ENCODE data around the gene PEMT. TPM values are rescaled to one million over a fixed set of nuclear protein-coding genes. Genes with fewer than 3 reads are reported as not detected.

Gene PEMT
- total RNA-seq, 4 donors from 2014 or later, result 52.5 to 76.1 (median 62.6) TPM

DNA sequence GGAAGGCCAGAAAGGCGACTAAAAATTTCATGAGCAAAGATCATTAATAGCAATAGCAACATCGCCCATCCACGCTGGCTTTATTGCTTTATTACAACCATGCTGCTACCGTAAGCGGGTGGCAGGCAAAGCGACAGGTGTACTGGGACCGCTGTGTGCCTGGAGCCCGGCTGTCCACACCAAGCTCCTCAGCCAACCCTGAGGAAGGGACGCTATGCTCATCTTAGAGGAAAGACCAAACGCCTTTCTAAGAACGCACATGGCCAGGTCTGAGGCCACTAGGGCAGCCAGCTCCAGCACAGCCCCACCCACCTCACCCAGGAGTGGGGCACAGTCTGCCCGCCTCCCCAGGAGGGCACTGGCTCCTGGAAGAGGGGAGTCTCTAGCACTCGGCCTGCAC lies 28.0 kb downstream of the PEMT start:
- no peak overlapping the region for H3K4me3 ChIP-seq (replicated peaks in 1 of 3)
- WGBS, 2 donors, result 91 to 93% methylated on average over 9 to 13 of the region's 13 CpGs
- H3K9me3 ChIP-seq, result no peaks in the 10 kb centered on the region
- no peaks in the 10 kb centered on the region for H3K36me3 ChIP-seq
- peaks cover 43 to 75% of the 10 kb centered on the region in 2 donors for H3K4me1 ChIP-seq
- no peak for TF ChIP-seq POLR2A (IDR thresholded peaks at IDR 0.05)
- TF ChIP-seq, protein P1, sequence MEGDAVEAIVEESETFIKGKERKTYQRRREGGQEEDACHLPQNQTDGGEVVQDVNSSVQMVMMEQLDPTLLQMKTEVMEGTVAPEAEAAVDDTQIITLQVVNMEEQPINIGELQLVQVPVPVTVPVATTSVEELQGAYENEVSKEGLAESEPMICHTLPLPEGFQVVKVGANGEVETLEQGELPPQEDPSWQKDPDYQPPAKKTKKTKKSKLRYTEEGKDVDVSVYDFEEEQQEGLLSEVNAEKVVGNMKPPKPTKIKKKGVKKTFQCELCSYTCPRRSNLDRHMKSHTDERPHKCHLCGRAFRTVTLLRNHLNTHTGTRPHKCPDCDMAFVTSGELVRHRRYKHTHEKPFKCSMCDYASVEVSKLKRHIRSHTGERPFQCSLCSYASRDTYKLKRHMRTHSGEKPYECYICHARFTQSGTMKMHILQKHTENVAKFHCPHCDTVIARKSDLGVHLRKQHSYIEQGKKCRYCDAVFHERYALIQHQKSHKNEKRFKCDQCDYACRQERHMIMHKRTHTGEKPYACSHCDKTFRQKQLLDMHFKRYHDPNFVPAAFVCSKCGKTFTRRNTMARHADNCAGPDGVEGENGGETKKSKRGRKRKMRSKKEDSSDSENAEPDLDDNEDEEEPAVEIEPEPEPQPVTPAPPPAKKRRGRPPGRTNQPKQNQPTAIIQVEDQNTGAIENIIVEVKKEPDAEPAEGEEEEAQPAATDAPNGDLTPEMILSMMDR (IDR thresholded peaks at IDR 0.05), result no peak
- H3K27ac ChIP-seq, result peak overlapping the region in 1 of 3 donors; percentile 95
- DNase-seq, result no peak
- H3K27me3 ChIP-seq, result no peaks in the 10 kb centered on the region
- intact Hi-C loops (cut with DNase I), result no loop called here

DNA sequence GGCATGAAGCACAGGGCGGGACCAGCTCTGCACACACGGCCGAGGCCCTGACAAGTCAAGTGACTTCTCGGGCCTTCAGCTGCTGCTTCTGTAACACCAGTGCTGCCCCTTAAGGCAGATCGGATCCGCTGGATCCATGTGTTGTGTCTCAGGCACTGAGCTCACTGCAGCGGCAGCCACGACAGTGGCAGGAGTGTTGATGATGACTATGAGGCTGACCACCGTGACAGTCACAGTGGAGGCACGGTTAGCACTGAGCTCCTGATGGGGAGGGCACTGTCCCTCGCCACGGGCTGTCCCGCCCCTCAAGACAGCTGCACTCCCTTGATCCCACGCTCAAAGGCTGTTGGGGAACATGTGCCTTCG lies 29.4 kb downstream of the PEMT start:
- 53% methylated on average over 14 of the region's 15 CpGs; no CpG with 5 or more reads in 1 of the 2 donors for WGBS, 2 donors

DNA sequence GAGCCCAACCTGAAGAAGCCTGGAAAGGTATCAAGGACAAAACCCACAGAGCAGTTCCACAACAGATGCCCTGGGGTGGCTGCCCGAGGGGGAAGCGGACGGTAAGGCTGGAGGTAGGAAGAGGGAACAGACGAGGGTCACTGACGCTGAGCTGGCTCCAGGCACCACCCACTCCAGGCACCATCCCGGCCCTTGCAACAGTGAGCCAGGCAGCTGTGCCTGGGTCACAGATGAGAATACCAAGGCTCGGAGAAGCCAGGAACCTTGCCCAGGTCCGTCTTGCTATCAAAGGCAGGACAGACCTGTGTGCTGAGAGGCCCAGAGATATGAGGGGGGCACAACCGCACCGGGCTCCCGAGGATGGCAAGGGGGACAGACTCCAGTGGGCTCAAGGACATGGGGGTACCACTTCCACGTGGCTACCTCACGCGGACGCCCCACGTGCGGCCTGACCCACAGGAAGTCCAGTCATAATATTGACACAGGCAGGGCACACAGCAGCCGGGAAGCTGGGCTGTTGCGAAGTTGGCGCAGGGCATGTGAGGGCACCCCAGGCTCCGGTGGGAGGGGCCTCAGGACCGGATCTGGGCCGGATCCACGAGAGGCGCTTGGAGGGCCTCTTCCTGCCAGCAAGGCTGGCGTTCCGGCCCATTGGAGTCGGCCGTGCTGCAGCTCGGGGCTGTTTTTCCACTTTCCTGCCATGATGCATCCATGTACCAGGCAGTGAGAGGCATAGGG lies 29.9 kb downstream of the PEMT start:
- Histone ChIP-seq H3K27ac (peak overlapping the region; percentile 95 to 98 (median 96)), H3K4me1 (peaks cover 32 to 67% of the 10 kb centered on the region in 2 donors), H3K36me3 (no peaks in the 10 kb centered on the region), H3K27me3 (no peaks in the 10 kb centered on the region), H3K4me3 (replicated peaks in 1 of 3) (no peak overlapping the region), H3K9me3 (no peaks in the 10 kb centered on the region)
- peak; percentile 99 for DNase-seq
- peak in 1 of 2 donors; percentile 82 for TF ChIP-seq POLR2A (IDR thresholded peaks at IDR 0.05)
- TF ChIP-seq, protein P1 (IDR thresholded peaks at IDR 0.05), result peak in 1 of 6 experiments; percentile 4
- intact Hi-C loops (cut with DNase I), result no loop called here
- 53 to 75% methylated on average over 8 to 16 of the region's 30 CpGs for WGBS, 2 donors

More for the DNA sequence above, 29.4 kb downstream of the PEMT start:
- no peaks in the 10 kb centered on the region for H3K36me3 ChIP-seq
- intact Hi-C loops (cut with DNase I), result no loop called here
- no peaks in the 10 kb centered on the region for H3K27me3 ChIP-seq
- DNase-seq, result no peak
- H3K4me3 ChIP-seq (replicated peaks in 1 of 3), result no peak overlapping the region
- no peaks in the 10 kb centered on the region for H3K9me3 ChIP-seq
- peaks cover 38 to 72% of the 10 kb centered on the region in 2 donors for H3K4me1 ChIP-seq
- TF ChIP-seq, protein P1 (IDR thresholded peaks at IDR 0.05), result no peak
- no peak for TF ChIP-seq POLR2A (IDR thresholded peaks at IDR 0.05)
- H3K27ac ChIP-seq, result peak overlapping the region; percentile 95 to 98 (median 96)

DNA sequence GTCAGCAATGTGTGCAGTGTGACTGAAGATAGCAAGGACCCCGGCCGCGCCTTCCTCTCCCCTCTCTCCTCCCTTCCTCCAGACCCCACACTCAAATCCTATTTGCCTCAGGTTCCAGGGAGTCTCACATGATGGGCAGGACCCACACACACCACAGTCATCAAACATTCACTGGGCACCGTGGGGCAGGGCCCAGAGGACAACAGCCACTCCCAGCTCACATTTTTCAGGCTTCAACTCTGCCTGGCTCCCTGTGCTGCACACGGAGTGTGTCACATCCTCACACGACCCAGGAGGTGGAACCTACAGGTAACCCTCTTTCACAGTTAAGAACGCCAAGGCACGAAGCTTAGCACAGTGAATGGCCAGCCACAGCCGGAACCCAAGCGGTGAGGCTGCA lies 30.5 kb downstream of the PEMT start:
- Histone ChIP-seq H3K27ac (peak overlapping the region; percentile 95 to 98 (median 96)), H3K36me3 (no peaks in the 10 kb centered on the region), H3K27me3 (no peaks in the 10 kb centered on the region), H3K4me3 (replicated peaks in 1 of 3) (no peak overlapping the region), H3K9me3 (no peaks in the 10 kb centered on the region), H3K4me1 (peaks cover 28 to 65% of the 10 kb centered on the region in 2 donors)
- TF ChIP-seq, protein P1 (IDR thresholded peaks at IDR 0.05), result no peak
- DNase-seq, result peak in 1 of 2 donors; percentile 45
- 82 to 86% methylated on average over 10 of the region's 10 CpGs for WGBS, 2 donors
- intact Hi-C loops (cut with DNase I), result no loop called here

DNA sequence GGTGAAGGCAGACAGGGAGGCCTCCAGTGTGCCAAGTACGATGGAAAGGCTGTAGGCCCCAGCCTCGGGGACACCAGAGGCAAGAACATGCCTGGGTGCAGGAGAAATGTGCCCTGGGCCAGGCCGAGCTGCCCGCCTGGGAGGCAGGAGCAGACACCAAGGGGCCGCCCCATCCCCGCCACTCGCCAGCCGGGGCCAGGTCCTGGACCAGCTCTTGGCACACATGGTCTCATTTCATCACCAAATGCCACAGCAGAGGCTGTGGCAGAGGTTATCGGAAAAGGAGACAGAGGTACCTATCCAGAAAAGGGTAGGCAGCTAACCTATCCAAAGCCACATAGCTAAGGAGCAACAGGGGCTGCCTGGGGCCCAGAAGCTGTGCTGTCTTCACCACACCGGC lies 31.3 kb downstream of the PEMT start:
- Histone ChIP-seq H3K27me3 (no peaks in the 10 kb centered on the region), H3K4me3 (replicated peaks in 1 of 3) (no peak overlapping the region), H3K4me1 (peaks cover 25 to 65% of the 10 kb centered on the region in 2 donors), H3K27ac (peak overlapping the region; percentile 95 to 98 (median 96)), H3K36me3 (no peaks in the 10 kb centered on the region), H3K9me3 (no peaks in the 10 kb centered on the region)
- no peak for TF ChIP-seq POLR2A (IDR thresholded peaks at IDR 0.05)
- TF ChIP-seq, protein P1 (IDR thresholded peaks at IDR 0.05), result no peak
- intact Hi-C loops (cut with DNase I), result no loop called here
- no peak for DNase-seq
- 94 to 99% methylated on average over 4 to 10 of the region's 10 CpGs for WGBS, 2 donors
